GM12874 (cell line): ENCODE measurements around the gene CLMN.

Experiments used
- TF ChIP-seq, protein P1 (sequence below): IDR thresholded peaks from 2 replicates; pipeline ENCODE4 v1.5.1; 2011; ENCODE audit warnings: low read depth, mild to moderate bottlenecking, control low read depth, low read length, moderate library complexity; ENCODE audit not compliant: insufficient read depth

CLMN gene

GRCh38 chr14:95225251-95225887, 94.3 kb downstream of the CLMN start:
- TF ChIP-seq, protein P1, sequence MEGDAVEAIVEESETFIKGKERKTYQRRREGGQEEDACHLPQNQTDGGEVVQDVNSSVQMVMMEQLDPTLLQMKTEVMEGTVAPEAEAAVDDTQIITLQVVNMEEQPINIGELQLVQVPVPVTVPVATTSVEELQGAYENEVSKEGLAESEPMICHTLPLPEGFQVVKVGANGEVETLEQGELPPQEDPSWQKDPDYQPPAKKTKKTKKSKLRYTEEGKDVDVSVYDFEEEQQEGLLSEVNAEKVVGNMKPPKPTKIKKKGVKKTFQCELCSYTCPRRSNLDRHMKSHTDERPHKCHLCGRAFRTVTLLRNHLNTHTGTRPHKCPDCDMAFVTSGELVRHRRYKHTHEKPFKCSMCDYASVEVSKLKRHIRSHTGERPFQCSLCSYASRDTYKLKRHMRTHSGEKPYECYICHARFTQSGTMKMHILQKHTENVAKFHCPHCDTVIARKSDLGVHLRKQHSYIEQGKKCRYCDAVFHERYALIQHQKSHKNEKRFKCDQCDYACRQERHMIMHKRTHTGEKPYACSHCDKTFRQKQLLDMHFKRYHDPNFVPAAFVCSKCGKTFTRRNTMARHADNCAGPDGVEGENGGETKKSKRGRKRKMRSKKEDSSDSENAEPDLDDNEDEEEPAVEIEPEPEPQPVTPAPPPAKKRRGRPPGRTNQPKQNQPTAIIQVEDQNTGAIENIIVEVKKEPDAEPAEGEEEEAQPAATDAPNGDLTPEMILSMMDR: no peak

DNA sequence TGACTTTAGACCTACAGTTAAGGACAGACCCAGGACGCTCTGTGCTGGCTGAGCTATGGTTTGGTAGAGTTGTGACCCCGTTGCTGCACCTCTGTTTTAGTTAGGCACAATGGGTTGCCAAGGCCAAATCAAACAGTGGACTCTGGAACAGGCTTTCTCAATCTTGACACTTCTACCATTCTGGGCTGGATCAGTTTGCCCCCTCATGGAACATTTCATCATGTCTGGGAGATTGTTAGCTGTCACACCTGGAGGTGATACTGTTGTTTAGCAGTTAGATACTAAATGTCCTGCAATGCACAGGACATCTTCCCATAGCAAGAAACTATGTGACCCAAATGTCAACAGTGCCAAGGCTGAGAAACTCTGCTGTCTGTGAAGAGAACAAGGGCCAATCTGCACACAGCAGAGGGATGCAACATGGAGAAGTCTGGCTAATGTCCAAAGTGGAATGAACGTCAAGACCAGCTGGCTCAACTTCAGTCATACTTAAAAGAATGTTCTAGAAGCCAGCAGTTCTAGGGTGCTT, 96.8 kb downstream of the CLMN start:
- TF ChIP-seq, protein P1: no peak

DNA sequence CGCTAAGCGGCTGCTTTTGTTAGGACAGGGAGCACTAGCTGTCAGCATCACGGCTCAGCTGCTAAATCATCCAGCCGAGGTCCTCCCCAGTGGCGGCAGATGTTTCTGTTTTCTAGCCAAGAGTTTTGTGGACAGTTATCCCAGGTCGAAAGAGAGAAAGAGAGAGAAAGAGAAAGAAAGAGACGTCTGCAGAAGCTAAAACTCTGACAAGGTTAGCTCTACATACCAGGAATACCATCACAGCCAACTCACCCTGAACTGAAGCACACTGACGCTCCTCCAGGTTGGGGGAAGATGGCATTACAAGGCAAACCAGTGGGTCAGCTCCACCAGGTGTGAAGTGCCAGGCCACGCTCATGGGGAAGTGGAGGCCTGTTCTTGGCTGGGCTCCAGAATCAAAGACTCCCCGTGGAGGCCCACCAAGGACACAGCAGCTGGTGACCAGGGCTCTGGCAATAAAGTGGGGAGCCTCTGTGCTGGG, 97.5 kb downstream of the CLMN start:
- TF ChIP-seq, protein P1: no peak

DNA sequence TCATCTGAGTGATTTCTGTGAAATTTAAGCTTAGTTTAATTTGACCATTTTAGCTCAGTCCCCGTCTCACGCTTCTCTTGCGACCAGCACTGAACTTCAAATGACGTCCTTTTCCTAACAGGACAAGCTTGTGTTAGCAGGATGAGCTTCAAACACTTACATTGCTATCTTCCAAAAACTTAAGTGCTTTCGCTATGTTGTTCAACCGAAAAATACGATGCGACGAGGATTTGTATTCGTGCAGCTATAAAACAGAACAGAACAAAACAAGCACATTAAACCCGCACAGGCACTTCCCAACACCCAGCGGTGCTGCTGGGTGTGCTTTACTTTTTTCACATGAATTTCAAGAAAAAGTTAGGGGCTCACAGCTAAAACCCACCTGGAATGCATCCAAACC, 98.2 kb downstream of the CLMN start:
- TF ChIP-seq, protein P1: no peak

GRCh38 chr14:95220663-95221231, 99.0 kb downstream of the CLMN start:
- TF ChIP-seq, protein P1: no peak

- TF ChIP-seq, protein P1: no peak
Observed at GRCh38 chr14:95218472-95219193, 101.1 kb downstream of the CLMN start.

GRCh38 chr14:95218006-95218405, 101.7 kb downstream of the CLMN start:
- TF ChIP-seq, protein P1: no peak
